IPS-18a (cell line): Measurements from ENCODE around the gene VSIG10L2.

Source experiments
- H3K27ac ChIP-seq: one replicate; pipeline ENCODE4 v1.5.1; 2013; ENCODE audit warnings: low read length
- H3K27me3 ChIP-seq: one replicate; pipeline ENCODE4 v1.6.1; 2013; ENCODE audit warnings: mild to moderate bottlenecking, low read length; ENCODE audit not compliant: control insufficient read depth, insufficient read depth
- H3K36me3 ChIP-seq: one replicate; pipeline ENCODE4 v1.6.1; 2013; ENCODE audit warnings: low read depth, low read length; ENCODE audit not compliant: control insufficient read depth
- H3K4me1 ChIP-seq: one replicate; pipeline ENCODE4 v1.6.1; 2013; ENCODE audit warnings: low read depth, low read length; ENCODE audit not compliant: control insufficient read depth
- H3K4me3 ChIP-seq: one replicate; pipeline ENCODE4 v1.5.1; 2013; ENCODE audit warnings: low read length
- H3K9ac ChIP-seq: one replicate; pipeline ENCODE4 v1.6.1; 2013; ENCODE audit warnings: mild to moderate bottlenecking, low read length, moderate library complexity
- H3K9me3 ChIP-seq: one replicate; pipeline ENCODE4 v1.6.1; 2013; ENCODE audit warnings: low read depth, low read length; ENCODE audit not compliant: control insufficient read depth

Gene VSIG10L2

DNA sequence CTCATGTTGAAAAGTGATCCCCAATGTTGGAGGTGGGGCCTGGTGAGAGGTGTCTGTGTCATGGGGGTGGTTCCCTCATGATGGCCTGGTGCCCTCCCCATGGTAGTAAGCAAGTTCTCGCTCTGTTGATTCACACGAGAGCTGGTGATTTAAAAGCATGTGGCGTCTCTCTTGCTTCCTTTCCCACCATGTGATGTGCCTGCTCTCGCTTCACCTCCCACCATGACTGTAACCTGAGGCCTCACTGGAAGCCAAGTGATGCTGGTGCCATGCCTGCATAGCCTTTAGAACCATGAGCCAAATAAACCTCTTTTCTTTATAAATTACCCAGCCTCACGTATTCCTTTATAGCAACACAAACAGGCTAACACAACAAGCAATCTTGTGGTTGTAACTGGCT is 52.4 kb downstream of the VSIG10L2 start:
- Histone ChIP-seq H3K9ac (no peak overlapping the region), H3K4me1 (no peaks in the 10 kb centered on the region), H3K27me3 (no peaks in the 10 kb centered on the region), H3K36me3 (peaks cover 28% of the 10 kb centered on the region), H3K4me3 (no peak overlapping the region), H3K27ac (no peak overlapping the region), H3K9me3 (no peaks in the 10 kb centered on the region)

DNA sequence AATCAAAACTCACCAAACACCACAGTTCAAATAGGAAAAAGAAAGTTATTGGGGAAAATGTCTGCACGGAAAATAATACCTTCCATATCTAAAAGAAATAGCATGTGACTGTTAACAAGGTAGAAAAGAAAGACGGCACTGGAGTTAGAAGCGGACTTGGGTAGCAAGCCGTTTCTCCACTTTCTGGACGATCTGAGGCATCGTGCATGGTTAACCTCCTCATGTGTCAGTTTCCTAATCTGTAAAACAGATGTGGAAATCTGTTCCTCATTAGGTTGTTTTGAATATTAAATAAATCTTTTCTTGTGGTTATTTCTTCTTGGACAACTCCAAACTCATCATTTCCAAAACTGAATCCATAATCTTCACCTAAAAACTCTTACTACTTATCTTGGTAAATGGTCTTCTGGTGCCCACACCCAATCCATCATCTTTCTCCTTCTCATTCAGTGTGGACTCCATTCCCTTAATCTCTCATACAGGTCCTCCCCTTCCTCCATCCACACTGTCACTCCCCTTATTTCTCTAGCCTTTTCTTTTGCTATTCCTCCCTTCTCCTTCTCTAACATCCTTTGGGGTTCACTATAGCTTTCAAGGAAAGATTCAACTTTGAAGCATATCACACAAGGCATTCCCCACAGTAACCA is 53.5 kb downstream of the VSIG10L2 start:
- H3K27me3 ChIP-seq = no peaks in the 10 kb centered on the region
- H3K27ac ChIP-seq = no peak overlapping the region
- H3K36me3 ChIP-seq = peaks cover 26% of the 10 kb centered on the region
- no peak overlapping the region for H3K4me3 ChIP-seq
- no peak overlapping the region for H3K9ac ChIP-seq
- H3K9me3 ChIP-seq = no peaks in the 10 kb centered on the region
- H3K4me1 ChIP-seq = no peaks in the 10 kb centered on the region

DNA sequence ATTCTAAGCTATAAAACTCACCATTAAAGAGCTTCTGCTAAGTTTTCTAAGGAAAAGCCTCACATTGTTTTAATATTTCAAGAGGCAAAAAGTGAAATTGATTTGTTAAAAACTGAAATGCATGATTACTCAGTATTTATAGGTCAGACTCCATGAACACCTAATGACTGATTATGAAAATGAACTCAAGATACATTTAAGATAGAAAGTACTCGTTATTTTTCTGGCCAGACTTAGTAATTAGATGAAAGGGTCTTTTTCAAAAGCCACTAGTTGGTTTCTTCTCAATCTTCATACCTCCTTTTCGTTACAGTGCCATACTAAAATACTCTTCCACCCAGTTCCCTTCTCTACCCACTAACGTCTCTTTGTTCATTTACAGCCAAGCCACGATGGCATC is 56.3 kb downstream of the VSIG10L2 start:
- no peak overlapping the region for H3K27ac ChIP-seq
- H3K9ac ChIP-seq = no peak overlapping the region
- H3K9me3 ChIP-seq = no peaks in the 10 kb centered on the region
- H3K4me3 ChIP-seq = no peak overlapping the region
- peaks cover 23% of the 10 kb centered on the region for H3K36me3 ChIP-seq
- no peaks in the 10 kb centered on the region for H3K4me1 ChIP-seq
- no peaks in the 10 kb centered on the region for H3K27me3 ChIP-seq
